Lower leg skin (tissue), 3 donors: ENCODE measurements around the gene PPFIBP2.

Experiments used
- POLR2A ChIP-seq, 2 donors: fragments of 450-650 bp; IDR thresholded peaks; one replicate each; pipeline ENCODE4 v1.6.1; 2016 to 2017; ENCODE audit warnings: antibody characterized with exemption in 2 of 2, mild to moderate bottlenecking in 1 of 2, moderate library complexity in 1 of 2
- TF ChIP-seq, protein P1 (sequence below), 3 donors: fragments of 450-650 bp; IDR thresholded peaks; one replicate each; pipeline ENCODE4 v1.5.1; 2016; ENCODE audit warnings: antibody characterized with exemption in 3 of 3, mild to moderate bottlenecking in 3 of 3, moderate library complexity in 2 of 3

GRCh38 chr11:7577291-7578190 is 63.7 kb downstream of the PPFIBP2 start:
- TF ChIP-seq, protein P1, sequence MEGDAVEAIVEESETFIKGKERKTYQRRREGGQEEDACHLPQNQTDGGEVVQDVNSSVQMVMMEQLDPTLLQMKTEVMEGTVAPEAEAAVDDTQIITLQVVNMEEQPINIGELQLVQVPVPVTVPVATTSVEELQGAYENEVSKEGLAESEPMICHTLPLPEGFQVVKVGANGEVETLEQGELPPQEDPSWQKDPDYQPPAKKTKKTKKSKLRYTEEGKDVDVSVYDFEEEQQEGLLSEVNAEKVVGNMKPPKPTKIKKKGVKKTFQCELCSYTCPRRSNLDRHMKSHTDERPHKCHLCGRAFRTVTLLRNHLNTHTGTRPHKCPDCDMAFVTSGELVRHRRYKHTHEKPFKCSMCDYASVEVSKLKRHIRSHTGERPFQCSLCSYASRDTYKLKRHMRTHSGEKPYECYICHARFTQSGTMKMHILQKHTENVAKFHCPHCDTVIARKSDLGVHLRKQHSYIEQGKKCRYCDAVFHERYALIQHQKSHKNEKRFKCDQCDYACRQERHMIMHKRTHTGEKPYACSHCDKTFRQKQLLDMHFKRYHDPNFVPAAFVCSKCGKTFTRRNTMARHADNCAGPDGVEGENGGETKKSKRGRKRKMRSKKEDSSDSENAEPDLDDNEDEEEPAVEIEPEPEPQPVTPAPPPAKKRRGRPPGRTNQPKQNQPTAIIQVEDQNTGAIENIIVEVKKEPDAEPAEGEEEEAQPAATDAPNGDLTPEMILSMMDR (IDR thresholded peaks at IDR 0.05) = no peak
- no peak for TF ChIP-seq POLR2A (IDR thresholded peaks at IDR 0.05)
